CD8-positive, alpha-beta memory T cell (primary cell): ENCODE measurements around the gene RAG2. TPM values are rescaled to one million over a fixed set of nuclear protein-coding genes. Genes with fewer than 3 reads are reported as not detected.
A peak's percentile ranks its signal among the peaks of the same experiment; 100 is the strongest.

Experiments
- CTCF ChIA-PET: fragments of 350-600 bp; sonication (Branson Sonifier 250); formaldehyde crosslinking; loops from one replicate; lab custom pipeline; 2021; ENCODE audit warnings: antibody characterized with exemption; lab: Charles Lee
- POLR2A ChIA-PET: fragments of 350-600 bp; sonication (Branson Sonifier 250); formaldehyde crosslinking; loops from one replicate; lab custom pipeline; 2021; ENCODE audit warnings: antibody characterized with exemption; lab: Charles Lee
- DNase-seq, 5 donors: peaks; one replicate each; pipeline versions ENCODE4 v3.0.0 to v3.0.0-alpha.2; 2020 to 2022; ENCODE audit warnings: mixed read lengths in 1 of 5
- H3K27ac ChIP-seq: one replicate; pipeline ENCODE4 v1.7.0; 2013; ENCODE audit warnings: low read depth, mild to moderate bottlenecking, low read length, moderate library complexity
- H3K27me3 ChIP-seq: 2 replicates; pipeline ENCODE4 v1.7.0; 2013; ENCODE audit warnings: low read length, mild to moderate bottlenecking; ENCODE audit not compliant: insufficient read depth, poor library complexity, severe bottlenecking
- H3K36me3 ChIP-seq: 2 replicates; pipeline ENCODE4 v1.7.0; 2013; ENCODE audit warnings: mild to moderate bottlenecking, low read length, moderate library complexity; ENCODE audit not compliant: insufficient read depth
- H3K4me1 ChIP-seq: 2 replicates; pipeline ENCODE4 v1.7.0; 2013; ENCODE audit warnings: mild to moderate bottlenecking, low read length, moderate library complexity; ENCODE audit not compliant: insufficient read depth
- H3K4me3 ChIP-seq: 2 replicates; pipeline ENCODE4 v1.7.0; 2013; ENCODE audit warnings: mild to moderate bottlenecking, low read length
- H3K9me3 ChIP-seq: 2 replicates; pipeline ENCODE4 v1.7.0; 2013; ENCODE audit warnings: mild to moderate bottlenecking, low read length
- H3K27ac Mint-ChIP-seq, 8 donors: one replicate each; pipeline ENCODE4 v1.8.0; 2020 to 2021; ENCODE audit warnings: mixed read lengths in 8 of 8, mild to moderate bottlenecking in 6 of 8, inconsistent platforms in 3 of 8, moderate library complexity in 3 of 8
- H3K27me3 Mint-ChIP-seq, 2 donors: one replicate each; pipeline ENCODE4 v1.8.0; 2020 to 2021; ENCODE audit warnings: mixed read lengths in 2 of 2, mild to moderate bottlenecking in 1 of 2, moderate library complexity in 1 of 2
- H3K36me3 Mint-ChIP-seq, 3 donors: one replicate each; pipeline ENCODE4 v1.8.0; 2020 to 2021; ENCODE audit warnings: mixed read lengths in 3 of 3, inconsistent platforms in 1 of 3, mild to moderate bottlenecking in 1 of 3
- H3K4me1 Mint-ChIP-seq, 3 donors: one replicate each; pipeline ENCODE4 v1.8.0; 2020 to 2021; ENCODE audit warnings: mixed read lengths in 3 of 3, inconsistent platforms in 1 of 3, mild to moderate bottlenecking in 1 of 3
- H3K4me3 Mint-ChIP-seq, 7 donors: one replicate each; pipeline ENCODE4 v1.8.0; 2020 to 2021; ENCODE audit warnings: mixed read lengths in 7 of 7, mild to moderate bottlenecking in 6 of 7, moderate library complexity in 4 of 7, inconsistent platforms in 2 of 7
- H3K9me3 Mint-ChIP-seq, 5 donors: one replicate each; pipeline ENCODE4 v1.8.0; 2020 to 2022; ENCODE audit warnings: mixed read lengths in 5 of 5, mild to moderate bottlenecking in 3 of 5, moderate library complexity in 2 of 5, inconsistent platforms in 1 of 5
- polyA plus RNA-seq: library from polyadenylated mRNA; unstranded; fragments of 300-500 nt; fragmentation: Illumina TruSeq; gene quantifications from one replicate; pipeline ENCODE4 v1.2.3, GENCODE V29; 2021
- total RNA-seq, 2 experiments: library from RNA; stranded (reverse); gene quantifications; one replicate each; pipeline ENCODE4 v1.2.3, GENCODE V29; 2021

RAG2 gene
- total and polyA plus RNA-seq, 3 experiments from 2014 or later: not detected

DNA sequence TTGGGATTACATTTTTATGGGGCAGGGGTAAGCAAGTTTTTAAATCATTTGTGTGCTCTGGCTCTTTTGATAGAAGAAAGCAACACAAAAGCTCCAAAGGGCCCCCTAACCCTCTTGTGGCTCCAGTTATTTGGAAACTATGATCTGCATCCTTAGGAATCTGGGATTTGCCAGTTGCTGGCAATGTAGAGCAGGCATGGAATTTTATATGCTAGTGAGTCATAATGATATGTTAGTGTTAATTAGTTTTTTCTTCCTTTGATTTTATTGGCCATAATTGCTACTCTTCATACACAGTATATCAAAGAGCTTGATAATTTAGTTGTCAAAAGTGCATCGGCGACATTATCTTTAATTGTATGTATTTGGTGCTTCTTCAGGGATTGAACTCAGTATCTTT lies 20.2 kb downstream of the RAG2 start:
- Mint-ChIP-seq H3K4me3 (no peak overlapping the region), H3K36me3 (peaks cover 1 to 21% (median 6%) of the 10 kb centered on the region in 3 donors), H3K9me3 (peaks cover 0 to 8% (median 5%) of the 10 kb centered on the region in 5 donors), H3K4me1 (no peaks in the 10 kb centered on the region), H3K27ac (no peak overlapping the region), H3K27me3 (peaks cover 22 to 28% of the 10 kb centered on the region in 2 donors)
- Histone ChIP-seq H3K27me3 (no peaks in the 10 kb centered on the region), H3K27ac (no peak overlapping the region), H3K9me3 (no peaks in the 10 kb centered on the region), H3K4me3 (no peak overlapping the region), H3K36me3 (no peaks in the 10 kb centered on the region), H3K4me1 (no peaks in the 10 kb centered on the region)
- ChIA-PET CTCF (no interaction called here), POLR2A (no interaction called here)
- DNase-seq: no peak

DNA sequence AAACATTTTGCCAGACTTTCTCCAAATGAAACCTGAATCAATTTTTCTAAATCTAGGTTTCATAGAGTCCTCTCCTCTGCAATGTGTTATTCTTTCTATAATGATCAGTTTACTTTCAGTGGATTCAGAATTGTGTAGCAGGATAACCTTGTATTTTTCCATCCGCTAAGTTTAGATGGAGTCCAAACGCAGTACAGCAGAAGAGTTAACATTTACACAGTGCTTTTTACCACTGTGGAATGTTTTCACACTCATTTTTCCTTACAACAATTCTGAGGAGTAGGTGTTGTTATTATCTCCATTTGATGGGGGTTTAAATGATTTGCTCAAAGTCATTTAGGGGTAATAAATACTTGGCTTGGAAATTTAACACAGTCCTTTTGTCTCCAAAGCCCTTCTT lies 20.7 kb downstream of the RAG2 start:
- POLR2A ChIA-PET: no interaction called here
- Mint-ChIP-seq H3K4me3 (no peak overlapping the region), H3K27me3 (peaks cover 22 to 31% of the 10 kb centered on the region in 2 donors), H3K36me3 (peaks cover 1 to 20% (median 6%) of the 10 kb centered on the region in 3 donors), H3K27ac (no peak overlapping the region), H3K4me1 (no peaks in the 10 kb centered on the region), H3K9me3 (peaks cover 0 to 8% (median 5%) of the 10 kb centered on the region in 5 donors)
- Histone ChIP-seq H3K9me3 (no peaks in the 10 kb centered on the region), H3K27me3 (peaks cover 4% of the 10 kb centered on the region), H3K4me1 (no peaks in the 10 kb centered on the region), H3K4me3 (no peak overlapping the region), H3K36me3 (no peaks in the 10 kb centered on the region), H3K27ac (no peak overlapping the region)
- CTCF ChIA-PET: interaction anchor here (1.5 kb wide), 1 partner anchor 13 kb away, joined by 4 read pairs; no protein-coding TSS in a partner anchor
- no peak for DNase-seq

DNA sequence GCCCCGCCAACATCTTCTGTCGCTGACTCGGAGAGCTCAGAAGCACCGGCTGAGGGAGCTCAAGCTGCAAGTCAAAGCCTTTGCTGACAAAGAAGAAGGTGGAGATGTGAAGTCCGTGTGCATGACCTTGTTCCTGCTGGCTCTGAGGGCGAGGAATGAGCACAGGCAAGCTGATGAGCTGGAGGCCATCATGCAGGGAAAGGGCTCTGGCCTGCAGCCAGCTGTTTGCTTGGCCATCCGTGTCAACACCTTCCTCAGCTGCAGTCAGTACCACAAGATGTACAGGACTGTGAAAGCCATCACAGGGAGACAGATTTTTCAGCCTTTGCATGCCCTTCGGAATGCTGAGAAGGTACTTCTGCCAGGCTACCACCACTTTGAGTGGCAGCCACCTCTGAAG lies 23.6 kb downstream of the RAG2 start:
- Histone ChIP-seq H3K27me3 (peaks cover 10% of the 10 kb centered on the region), H3K9me3 (no peaks in the 10 kb centered on the region), H3K4me1 (no peaks in the 10 kb centered on the region), H3K36me3 (no peaks in the 10 kb centered on the region), H3K4me3 (no peak overlapping the region), H3K27ac (no peak overlapping the region)
- H3K9me3 Mint-ChIP-seq: no peaks in the 10 kb centered on the region
- CTCF ChIA-PET: interaction anchor here (1.6 kb wide), 1 partner anchor 10 kb away, joined by 6 read pairs; no protein-coding TSS in a partner anchor
- POLR2A ChIA-PET: no interaction called here
- no peak overlapping the region for H3K4me3 Mint-ChIP-seq
- H3K4me1 Mint-ChIP-seq: no peaks in the 10 kb centered on the region
- DNase-seq: no peak
- H3K27ac Mint-ChIP-seq: no peak overlapping the region
- H3K36me3 Mint-ChIP-seq: peaks cover 1 to 17% (median 6%) of the 10 kb centered on the region in 3 donors
- H3K27me3 Mint-ChIP-seq: peaks cover 29 to 41% of the 10 kb centered on the region in 2 donors

DNA sequence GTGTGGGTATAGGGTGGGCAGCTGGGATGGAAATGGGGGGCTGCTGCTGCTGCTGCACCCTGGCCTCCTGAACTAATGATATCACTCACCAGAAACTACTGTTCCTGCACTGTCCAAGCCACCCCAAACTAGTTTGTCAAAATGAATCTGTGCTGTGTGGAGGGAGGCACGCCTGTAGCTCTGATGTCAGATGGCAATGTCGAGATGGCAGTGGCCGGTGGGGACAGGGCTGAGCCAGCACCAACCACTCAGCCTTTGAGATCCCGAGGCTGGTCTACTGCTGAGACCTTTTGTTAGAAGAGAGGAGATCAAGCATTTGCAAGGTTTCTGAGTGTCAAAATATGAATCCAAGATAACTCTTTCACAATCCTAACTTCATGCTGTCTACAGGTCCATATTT lies 28.9 kb downstream of the RAG2 start:
- Histone ChIP-seq H3K4me3 (no peak overlapping the region), H3K9me3 (no peaks in the 10 kb centered on the region), H3K36me3 (no peaks in the 10 kb centered on the region), H3K27me3 (peaks cover 10% of the 10 kb centered on the region), H3K4me1 (peaks cover 6% of the 10 kb centered on the region), H3K27ac (no peak overlapping the region)
- no peak overlapping the region for H3K4me3 Mint-ChIP-seq
- peaks cover 0 to 15% (median 5%) of the 10 kb centered on the region in 3 donors for H3K36me3 Mint-ChIP-seq
- no peaks in the 10 kb centered on the region for H3K9me3 Mint-ChIP-seq
- H3K4me1 Mint-ChIP-seq: peaks cover 2 to 9% (median 8%) of the 10 kb centered on the region in 3 donors
- H3K27ac Mint-ChIP-seq: peak overlapping the region in 1 of 8 donors; percentile 34
- peaks cover 31 to 63% of the 10 kb centered on the region in 2 donors for H3K27me3 Mint-ChIP-seq
- no peak for DNase-seq
- CTCF ChIA-PET: no interaction called here
- POLR2A ChIA-PET: no interaction called here

DNA sequence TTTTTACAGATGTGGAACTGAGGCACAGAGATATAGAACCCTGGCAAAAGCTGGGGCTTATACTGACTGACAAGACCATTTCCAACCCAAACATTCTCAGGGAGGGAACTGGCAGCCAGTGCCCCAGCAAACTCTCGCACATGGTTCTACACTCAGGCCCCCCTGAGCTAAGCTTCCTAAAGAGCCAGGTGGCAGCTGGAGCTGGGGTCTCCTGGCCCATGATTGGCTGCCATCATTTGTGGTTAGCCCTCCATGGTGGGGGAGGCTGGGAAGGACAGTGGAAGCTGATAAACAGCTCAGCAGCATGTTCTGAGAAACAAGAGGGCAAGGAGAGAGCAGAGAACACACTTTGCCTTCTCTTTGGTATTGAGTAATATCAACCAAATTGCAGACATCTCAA lies 30.3 kb downstream of the RAG2 start, which contains the start of gene RAG1:
Gene RAG1, plus strand, starts transcription at position 314 of the 400 bp plus-strand sequence. CDS start 5,298 bp downstream, outside the sequence.
- H3K9me3 Mint-ChIP-seq: no peaks in the 10 kb centered on the region
- H3K4me1 Mint-ChIP-seq: peaks cover 2 to 9% (median 8%) of the 10 kb centered on the region in 3 donors
- Histone ChIP-seq H3K27ac (no peak within 1 kb of the TSS), H3K9me3 (no peaks in the 10 kb centered on the region), H3K4me3 (no peak within 1 kb of the TSS), H3K36me3 (no peaks in the 10 kb centered on the region), H3K4me1 (peaks cover 6% of the 10 kb centered on the region), H3K27me3 (peaks cover 10% of the 10 kb centered on the region)
- H3K27me3 Mint-ChIP-seq: peaks cover 21 to 53% of the 10 kb centered on the region in 2 donors
- H3K36me3 Mint-ChIP-seq: peaks cover 0 to 5% (median 0%) of the 10 kb centered on the region in 3 donors
- no peak within 1 kb of the TSS for H3K4me3 Mint-ChIP-seq
- peak within 1 kb of the TSS in 1 of 8 donors; percentile 34 for H3K27ac Mint-ChIP-seq
- CTCF ChIA-PET: interaction anchor here (0.9 to 1.5 kb wide), 2 partner anchors 179 to 180 kb away, joined by 3 to 4 read pairs; no protein-coding TSS in a partner anchor
- POLR2A ChIA-PET: no interaction called here
- DNase-seq: no peak

DNA sequence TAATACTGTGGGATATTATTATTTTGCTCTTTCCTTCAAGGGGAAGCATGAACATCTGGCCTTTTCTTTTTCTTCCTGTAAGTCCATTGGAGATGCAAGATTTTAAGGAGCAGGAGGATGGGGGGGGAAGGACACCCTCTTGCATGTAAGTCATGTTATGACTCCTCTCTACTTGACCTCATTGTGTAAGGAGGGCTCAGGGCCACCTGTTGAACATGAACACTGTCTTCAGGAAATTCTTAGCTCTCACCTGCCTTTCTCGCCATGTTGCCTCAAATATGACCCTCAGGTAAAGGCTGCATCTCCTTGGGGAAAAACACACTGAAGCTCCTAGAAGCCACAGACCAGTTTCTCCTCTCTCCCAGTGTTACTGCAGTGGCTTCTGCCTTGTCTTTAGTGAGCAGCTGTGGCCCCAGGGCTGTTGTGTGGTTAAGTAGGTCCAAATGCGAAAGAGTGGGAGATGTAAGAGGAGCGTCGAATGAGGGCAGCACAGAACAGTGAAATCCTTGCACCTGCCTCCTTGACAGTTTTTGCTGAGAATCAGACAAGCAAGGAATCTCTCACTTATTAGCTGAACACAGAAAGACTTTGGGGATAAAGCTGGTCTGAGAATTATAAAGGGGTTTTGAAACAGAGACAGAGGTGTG lies 31.5 kb downstream of the RAG2 start:
- no peak overlapping the region for H3K27ac ChIP-seq
- H3K9me3 ChIP-seq: no peaks in the 10 kb centered on the region
- Mint-ChIP-seq H3K4me1 (peaks cover 2 to 9% (median 8%) of the 10 kb centered on the region in 3 donors), H3K27ac (no peak overlapping the region), H3K9me3 (no peaks in the 10 kb centered on the region), H3K36me3 (no peaks in the 10 kb centered on the region), H3K4me3 (no peak overlapping the region), H3K27me3 (peaks cover 15 to 41% of the 10 kb centered on the region in 2 donors)
- H3K36me3 ChIP-seq: no peaks in the 10 kb centered on the region
- no peak for DNase-seq
- H3K4me1 ChIP-seq: peaks cover 6% of the 10 kb centered on the region
- ChIA-PET POLR2A (no interaction called here), CTCF (interaction anchor here (1.1 to 1.5 kb wide), 2 partner anchors 180 to 182 kb away, joined by 3 read pairs; no protein-coding TSS in a partner anchor)
- H3K27me3 ChIP-seq: no peaks in the 10 kb centered on the region
- no peak overlapping the region for H3K4me3 ChIP-seq

DNA sequence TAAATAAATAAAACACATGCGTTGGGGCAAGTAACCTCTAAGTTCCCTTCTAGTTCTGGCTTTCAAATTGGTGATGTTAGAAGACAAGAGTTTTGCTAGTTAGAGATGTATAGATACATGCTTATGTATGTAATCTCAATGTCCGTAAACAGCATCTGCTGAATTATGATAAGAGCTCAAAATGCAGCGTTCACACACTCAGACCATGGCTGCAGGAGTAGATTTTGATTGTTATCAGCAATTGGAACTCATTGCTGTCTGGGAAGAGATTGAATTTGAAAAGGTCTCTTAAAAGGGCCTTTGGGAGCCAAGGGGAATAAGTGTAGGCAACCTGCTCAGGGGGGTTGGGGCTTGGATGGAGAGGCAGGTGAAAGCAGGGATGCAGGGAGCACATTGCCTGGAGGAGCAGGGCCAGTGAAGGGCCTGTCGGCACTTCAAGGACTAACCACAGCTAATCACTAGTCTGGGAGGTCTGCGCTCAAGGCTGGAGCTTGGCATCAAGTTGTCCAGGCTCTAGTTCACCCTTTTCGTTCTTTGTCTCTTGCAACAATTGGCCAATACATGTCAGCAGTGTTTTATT lies 32.9 kb downstream of the RAG2 start:
- H3K27ac Mint-ChIP-seq: no peak overlapping the region
- peaks cover 7 to 16% (median 16%) of the 10 kb centered on the region in 3 donors for H3K4me1 Mint-ChIP-seq
- Histone ChIP-seq H3K36me3 (no peaks in the 10 kb centered on the region), H3K27me3 (no peaks in the 10 kb centered on the region), H3K27ac (no peak overlapping the region), H3K4me3 (no peak overlapping the region), H3K4me1 (peaks cover 6% of the 10 kb centered on the region), H3K9me3 (no peaks in the 10 kb centered on the region)
- CTCF ChIA-PET: interaction anchor here (0.8 to 4.5 kb wide), 16 partner anchors 7 to 186 kb away, joined by 3 to 54 read pairs (median 4); partner anchors contain the start of gene TRAF6
- POLR2A ChIA-PET: interaction anchor here (0.6 kb wide), 1 partner anchor 106 kb away, joined by 4 read pairs; no protein-coding TSS in a partner anchor
- H3K36me3 Mint-ChIP-seq: no peaks in the 10 kb centered on the region
- no peak for DNase-seq
- H3K4me3 Mint-ChIP-seq: peak overlapping the region in 6 of 7 donors; percentile 38 to 83 (median 78)
- H3K9me3 Mint-ChIP-seq: no peaks in the 10 kb centered on the region
- H3K27me3 Mint-ChIP-seq: peaks cover 6 to 29% of the 10 kb centered on the region in 2 donors
